Measurements from ENCODE around the gene NAV3.

Gene NAV3

GRCh38 chr12:77968571-77968970, 137.9 kb downstream of the NAV3 start:
- TF ChIP-seq, protein P1, sequence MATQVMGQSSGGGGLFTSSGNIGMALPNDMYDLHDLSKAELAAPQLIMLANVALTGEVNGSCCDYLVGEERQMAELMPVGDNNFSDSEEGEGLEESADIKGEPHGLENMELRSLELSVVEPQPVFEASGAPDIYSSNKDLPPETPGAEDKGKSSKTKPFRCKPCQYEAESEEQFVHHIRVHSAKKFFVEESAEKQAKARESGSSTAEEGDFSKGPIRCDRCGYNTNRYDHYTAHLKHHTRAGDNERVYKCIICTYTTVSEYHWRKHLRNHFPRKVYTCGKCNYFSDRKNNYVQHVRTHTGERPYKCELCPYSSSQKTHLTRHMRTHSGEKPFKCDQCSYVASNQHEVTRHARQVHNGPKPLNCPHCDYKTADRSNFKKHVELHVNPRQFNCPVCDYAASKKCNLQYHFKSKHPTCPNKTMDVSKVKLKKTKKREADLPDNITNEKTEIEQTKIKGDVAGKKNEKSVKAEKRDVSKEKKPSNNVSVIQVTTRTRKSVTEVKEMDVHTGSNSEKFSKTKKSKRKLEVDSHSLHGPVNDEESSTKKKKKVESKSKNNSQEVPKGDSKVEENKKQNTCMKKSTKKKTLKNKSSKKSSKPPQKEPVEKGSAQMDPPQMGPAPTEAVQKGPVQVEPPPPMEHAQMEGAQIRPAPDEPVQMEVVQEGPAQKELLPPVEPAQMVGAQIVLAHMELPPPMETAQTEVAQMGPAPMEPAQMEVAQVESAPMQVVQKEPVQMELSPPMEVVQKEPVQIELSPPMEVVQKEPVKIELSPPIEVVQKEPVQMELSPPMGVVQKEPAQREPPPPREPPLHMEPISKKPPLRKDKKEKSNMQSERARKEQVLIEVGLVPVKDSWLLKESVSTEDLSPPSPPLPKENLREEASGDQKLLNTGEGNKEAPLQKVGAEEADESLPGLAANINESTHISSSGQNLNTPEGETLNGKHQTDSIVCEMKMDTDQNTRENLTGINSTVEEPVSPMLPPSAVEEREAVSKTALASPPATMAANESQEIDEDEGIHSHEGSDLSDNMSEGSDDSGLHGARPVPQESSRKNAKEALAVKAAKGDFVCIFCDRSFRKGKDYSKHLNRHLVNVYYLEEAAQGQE (IDR thresholded peaks at IDR 0.05; ENCODE audit: insufficient replicate concordance, low read depth) = no peak
- TF ChIP-seq GABPA (IDR thresholded peaks at IDR 0.05; ENCODE audit: low read depth) (no peak), POLR2AphosphoS5 (IDR thresholded peaks at IDR 0.05; ENCODE audit: low read depth) (no peak), SPI1 (IDR thresholded peaks at IDR 0.05; ENCODE audit: borderline replicate concordance, low read depth) (no peak)
- TF ChIP-seq, protein P2, sequence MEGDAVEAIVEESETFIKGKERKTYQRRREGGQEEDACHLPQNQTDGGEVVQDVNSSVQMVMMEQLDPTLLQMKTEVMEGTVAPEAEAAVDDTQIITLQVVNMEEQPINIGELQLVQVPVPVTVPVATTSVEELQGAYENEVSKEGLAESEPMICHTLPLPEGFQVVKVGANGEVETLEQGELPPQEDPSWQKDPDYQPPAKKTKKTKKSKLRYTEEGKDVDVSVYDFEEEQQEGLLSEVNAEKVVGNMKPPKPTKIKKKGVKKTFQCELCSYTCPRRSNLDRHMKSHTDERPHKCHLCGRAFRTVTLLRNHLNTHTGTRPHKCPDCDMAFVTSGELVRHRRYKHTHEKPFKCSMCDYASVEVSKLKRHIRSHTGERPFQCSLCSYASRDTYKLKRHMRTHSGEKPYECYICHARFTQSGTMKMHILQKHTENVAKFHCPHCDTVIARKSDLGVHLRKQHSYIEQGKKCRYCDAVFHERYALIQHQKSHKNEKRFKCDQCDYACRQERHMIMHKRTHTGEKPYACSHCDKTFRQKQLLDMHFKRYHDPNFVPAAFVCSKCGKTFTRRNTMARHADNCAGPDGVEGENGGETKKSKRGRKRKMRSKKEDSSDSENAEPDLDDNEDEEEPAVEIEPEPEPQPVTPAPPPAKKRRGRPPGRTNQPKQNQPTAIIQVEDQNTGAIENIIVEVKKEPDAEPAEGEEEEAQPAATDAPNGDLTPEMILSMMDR (IDR thresholded peaks at IDR 0.05; ENCODE audit: insufficient read depth, low read length) = no peak
- no peak overlapping the region for H3K27ac ChIP-seq (replicated peaks)
- H3K27me3 ChIP-seq (ENCODE audit: insufficient read depth, poor library complexity, severe bottlenecking) = no peaks in the 10 kb centered on the region
- DNase-seq (ENCODE audit: low read depth in 1 of 2, low spot score in 1 of 2) = no peak
- H3K4me3 ChIP-seq (replicated peaks; ENCODE audit: insufficient read depth, low read length) = no peak overlapping the region

DNA sequence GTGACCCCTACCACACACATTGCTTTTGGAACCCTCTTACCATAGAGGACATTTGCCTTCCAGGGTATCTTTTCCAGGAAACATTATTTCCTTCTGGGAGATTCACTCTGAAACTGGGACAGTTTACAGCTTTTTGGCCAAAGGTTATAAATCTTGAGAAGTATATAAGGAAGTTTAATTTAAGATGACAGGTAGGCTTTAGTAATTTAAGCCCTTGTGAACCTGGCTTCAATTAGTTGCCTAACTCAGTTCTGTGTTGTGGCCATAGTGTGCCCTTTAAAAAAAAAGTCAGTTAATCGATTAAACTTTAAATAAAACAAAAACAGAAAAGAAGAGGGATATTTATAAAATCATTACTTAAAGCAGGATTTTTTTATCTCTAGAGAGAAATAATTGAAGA, 142.9 kb downstream of the NAV3 start:
- no peak for DNase-seq (ENCODE audit: low read depth in 1 of 2, low spot score in 1 of 2)
- no peak overlapping the region for H3K4me3 ChIP-seq (replicated peaks; ENCODE audit: insufficient read depth, low read length)
- no peaks in the 10 kb centered on the region for H3K27me3 ChIP-seq (ENCODE audit: insufficient read depth, poor library complexity, severe bottlenecking)
- H3K27ac ChIP-seq (replicated peaks) = no peak overlapping the region
- TF ChIP-seq POLR2AphosphoS5 (IDR thresholded peaks at IDR 0.05; ENCODE audit: low read depth) (no peak), GABPA (IDR thresholded peaks at IDR 0.05; ENCODE audit: low read depth) (no peak), SPI1 (IDR thresholded peaks at IDR 0.05; ENCODE audit: borderline replicate concordance, low read depth) (no peak)
- TF ChIP-seq, protein P1 (IDR thresholded peaks at IDR 0.05; ENCODE audit: insufficient replicate concordance, low read depth) = no peak
- TF ChIP-seq, protein P2 (IDR thresholded peaks at IDR 0.05; ENCODE audit: insufficient read depth, low read length) = no peak

DNA sequence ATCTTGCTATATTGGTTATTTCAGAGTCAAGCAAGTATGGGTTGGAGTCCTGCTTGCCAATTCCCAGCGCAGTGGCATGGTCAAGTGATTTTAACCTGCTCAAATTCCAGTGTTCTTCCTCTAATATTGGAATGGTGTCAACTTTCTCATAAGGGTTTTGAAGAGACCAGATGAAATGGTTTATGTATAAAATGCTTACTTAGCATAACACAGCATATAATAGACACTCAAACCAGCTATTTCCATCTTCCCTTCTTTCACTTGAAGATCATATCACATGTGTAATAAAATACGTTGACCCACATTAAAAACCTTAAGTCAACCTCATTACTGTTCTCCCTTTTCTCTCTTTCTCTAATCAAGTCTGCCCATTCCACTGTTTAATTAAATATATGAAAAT, 144.0 kb downstream of the NAV3 start:
- no peaks in the 10 kb centered on the region for H3K27me3 ChIP-seq (ENCODE audit: insufficient read depth, poor library complexity, severe bottlenecking)
- DNase-seq (ENCODE audit: low read depth in 1 of 2, low spot score in 1 of 2) = no peak
- no peak for TF ChIP-seq GABPA (IDR thresholded peaks at IDR 0.05; ENCODE audit: low read depth)
- TF ChIP-seq, protein P2 (IDR thresholded peaks at IDR 0.05; ENCODE audit: insufficient read depth, low read length) = no peak
- TF ChIP-seq POLR2AphosphoS5 (IDR thresholded peaks at IDR 0.05; ENCODE audit: low read depth) = no peak
- TF ChIP-seq, protein P1 (IDR thresholded peaks at IDR 0.05; ENCODE audit: insufficient replicate concordance, low read depth) = no peak
- no peak for TF ChIP-seq SPI1 (IDR thresholded peaks at IDR 0.05; ENCODE audit: borderline replicate concordance, low read depth)
- no peak overlapping the region for H3K4me3 ChIP-seq (replicated peaks; ENCODE audit: insufficient read depth, low read length)
- H3K27ac ChIP-seq (replicated peaks) = no peak overlapping the region

All from HL-60 (cell line).